Omental fat pad (tissue), 4 donors: ENCODE data around the gene ACAP1. TPM values are rescaled to one million over a fixed set of nuclear protein-coding genes. Genes with fewer than 3 reads are reported as not detected.
A peak's percentile ranks its signal among the peaks of the same experiment; 100 is the strongest.

Experiments
- ATAC-seq: fragments of 150-250 bp; one replicate; pipeline ENCODE4 v1.9.1; 2016; ENCODE audit warnings: mild to moderate bottlenecking, moderate library complexity; ENCODE audit not compliant: low FRiP score
- DNase-seq: peaks from one replicate; pipeline ENCODE4 v3.0.0-alpha.2; 2019; ENCODE audit warnings: low spot score
- total RNA-seq, 4 donors: library from RNA; depleted of rRNA; stranded (reverse); fragments of >200 nt; gene quantifications; one replicate each; pipeline ENCODE4 v1.1.0, GENCODE V29; 2016
- TF ChIP-seq, protein P1 (sequence below), 3 donors: fragments of 450-650 bp; IDR thresholded peaks; one replicate each; pipeline ENCODE4 v1.5.1; 2016 to 2017; ENCODE audit warnings: antibody characterized with exemption in 3 of 3, mild to moderate bottlenecking in 3 of 3, moderate library complexity in 2 of 3

Gene ACAP1
- total RNA-seq, 4 donors from 2014 or later: 3.3 to 13.1 (median 8.1) TPM

DNA sequence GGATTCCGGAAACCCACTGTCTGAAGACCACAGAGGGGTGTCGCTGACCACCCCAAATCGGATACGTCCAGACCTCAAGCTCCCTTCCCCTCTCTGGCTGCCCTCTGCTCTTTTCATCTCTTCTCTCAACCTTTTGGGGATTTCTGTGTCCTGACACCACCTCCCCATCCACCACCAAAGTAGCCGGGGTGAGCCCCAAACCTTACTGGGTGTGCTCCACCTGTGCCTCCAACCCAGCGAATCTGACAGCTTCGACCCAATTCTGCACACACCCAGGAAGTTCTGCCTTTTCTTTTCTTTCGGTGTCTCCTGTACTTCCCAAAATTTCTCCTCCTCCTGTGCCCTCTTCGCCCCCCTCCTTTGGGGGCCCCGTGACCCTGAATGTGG, 16.2 kb downstream of the ACAP1 start:
- no peak for ATAC-seq
- DNase-seq: no peak
- TF ChIP-seq, protein P1, sequence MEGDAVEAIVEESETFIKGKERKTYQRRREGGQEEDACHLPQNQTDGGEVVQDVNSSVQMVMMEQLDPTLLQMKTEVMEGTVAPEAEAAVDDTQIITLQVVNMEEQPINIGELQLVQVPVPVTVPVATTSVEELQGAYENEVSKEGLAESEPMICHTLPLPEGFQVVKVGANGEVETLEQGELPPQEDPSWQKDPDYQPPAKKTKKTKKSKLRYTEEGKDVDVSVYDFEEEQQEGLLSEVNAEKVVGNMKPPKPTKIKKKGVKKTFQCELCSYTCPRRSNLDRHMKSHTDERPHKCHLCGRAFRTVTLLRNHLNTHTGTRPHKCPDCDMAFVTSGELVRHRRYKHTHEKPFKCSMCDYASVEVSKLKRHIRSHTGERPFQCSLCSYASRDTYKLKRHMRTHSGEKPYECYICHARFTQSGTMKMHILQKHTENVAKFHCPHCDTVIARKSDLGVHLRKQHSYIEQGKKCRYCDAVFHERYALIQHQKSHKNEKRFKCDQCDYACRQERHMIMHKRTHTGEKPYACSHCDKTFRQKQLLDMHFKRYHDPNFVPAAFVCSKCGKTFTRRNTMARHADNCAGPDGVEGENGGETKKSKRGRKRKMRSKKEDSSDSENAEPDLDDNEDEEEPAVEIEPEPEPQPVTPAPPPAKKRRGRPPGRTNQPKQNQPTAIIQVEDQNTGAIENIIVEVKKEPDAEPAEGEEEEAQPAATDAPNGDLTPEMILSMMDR (IDR thresholded peaks at IDR 0.05): no peak

DNA sequence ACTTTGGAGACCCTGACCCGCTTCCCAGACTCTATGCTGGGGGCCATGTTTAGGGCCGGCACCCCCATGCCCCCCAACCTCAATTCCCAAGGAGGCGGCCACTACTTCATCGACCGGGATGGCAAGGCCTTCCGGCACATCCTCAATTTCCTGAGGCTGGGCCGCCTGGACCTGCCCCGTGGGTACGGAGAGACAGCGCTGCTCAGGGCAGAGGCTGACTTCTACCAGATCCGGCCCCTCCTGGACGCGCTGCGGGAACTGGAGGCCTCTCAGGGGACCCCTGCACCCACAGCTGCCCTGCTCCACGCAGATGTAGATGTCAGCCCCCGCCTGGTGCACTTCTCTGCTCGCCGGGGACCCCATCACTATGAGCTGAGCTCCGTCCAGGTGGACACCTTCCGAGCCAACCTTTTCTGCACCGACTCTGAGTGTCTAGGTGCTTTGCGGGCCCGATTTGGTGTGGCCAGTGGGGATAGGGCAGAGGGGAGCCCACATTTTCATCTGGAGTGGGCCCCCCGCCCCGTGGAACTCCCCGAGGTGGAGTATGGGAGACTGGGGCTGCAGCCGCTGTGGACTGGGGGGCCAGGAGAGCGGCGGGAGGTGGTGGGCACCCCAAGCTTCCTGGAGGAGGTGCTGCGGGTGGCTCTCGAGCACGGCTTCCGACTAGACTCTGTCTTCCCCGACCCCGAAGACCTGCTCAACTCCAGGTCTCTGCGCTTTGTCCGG, 16.7 kb downstream of the ACAP1 start:
- DNase-seq (no peak), ATAC-seq (no peak)
- TF ChIP-seq, protein P1 (IDR thresholded peaks at IDR 0.05): no peak

DNA sequence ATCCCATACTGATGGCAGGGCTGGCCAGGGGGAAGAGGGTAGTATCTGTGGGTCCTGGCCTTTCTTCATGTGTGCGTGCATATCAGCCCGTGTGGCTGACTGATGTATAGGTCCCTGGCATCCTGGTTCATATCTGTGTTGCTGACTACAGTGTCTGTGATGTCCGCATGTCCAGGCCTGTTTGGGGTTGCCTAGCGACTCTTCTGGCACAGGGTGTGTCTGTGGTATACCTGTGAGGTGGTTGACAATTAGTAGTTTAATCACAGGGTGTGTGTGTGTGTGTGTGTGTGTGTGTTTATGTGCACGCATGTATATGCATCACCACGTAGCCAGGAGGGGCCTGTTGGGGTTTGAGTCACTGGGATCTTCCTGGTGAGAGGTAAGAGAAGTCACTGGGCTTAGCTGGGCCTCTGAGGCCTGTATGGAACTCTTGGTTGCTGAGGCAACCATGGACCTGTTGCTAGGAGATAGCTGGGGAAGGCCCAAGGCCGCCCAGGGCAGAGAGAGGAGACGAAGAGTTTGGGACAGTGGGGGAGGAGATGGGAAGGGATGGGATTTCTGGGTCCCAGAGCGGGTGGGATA, 18.0 kb downstream of the ACAP1 start:
- DNase-seq: no peak
- ATAC-seq: no peak
- TF ChIP-seq, protein P1 (IDR thresholded peaks at IDR 0.05): no peak

DNA sequence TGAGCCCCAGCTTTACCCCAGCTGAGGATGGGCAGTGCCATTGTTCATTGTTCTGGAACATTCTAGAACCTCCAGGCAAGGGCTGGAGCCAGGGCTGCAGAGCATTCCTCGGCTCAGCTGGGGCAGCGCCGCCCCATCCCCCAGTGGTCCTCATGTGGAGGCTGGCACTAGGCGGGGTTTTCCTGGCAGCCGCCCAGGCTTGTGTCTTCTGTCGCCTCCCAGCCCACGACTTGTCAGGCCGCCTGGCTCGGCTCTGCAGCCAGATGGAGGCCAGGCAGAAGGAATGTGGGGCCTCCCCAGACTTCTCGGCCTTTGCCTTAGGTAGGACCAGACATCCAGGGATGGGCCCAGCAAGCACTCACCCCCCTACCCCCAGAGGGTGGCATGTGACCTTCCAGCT, 18.7 kb downstream of the ACAP1 start, which contains the start of gene TMEM95:
TSS of gene TMEM95 (plus strand) at position 104 of the 400 bp plus-strand sequence. CDS start at position 153, 49 bp downstream.
- TF ChIP-seq, protein P1 (IDR thresholded peaks at IDR 0.05): no peak
- ATAC-seq: no peak
- no peak for DNase-seq

DNA sequence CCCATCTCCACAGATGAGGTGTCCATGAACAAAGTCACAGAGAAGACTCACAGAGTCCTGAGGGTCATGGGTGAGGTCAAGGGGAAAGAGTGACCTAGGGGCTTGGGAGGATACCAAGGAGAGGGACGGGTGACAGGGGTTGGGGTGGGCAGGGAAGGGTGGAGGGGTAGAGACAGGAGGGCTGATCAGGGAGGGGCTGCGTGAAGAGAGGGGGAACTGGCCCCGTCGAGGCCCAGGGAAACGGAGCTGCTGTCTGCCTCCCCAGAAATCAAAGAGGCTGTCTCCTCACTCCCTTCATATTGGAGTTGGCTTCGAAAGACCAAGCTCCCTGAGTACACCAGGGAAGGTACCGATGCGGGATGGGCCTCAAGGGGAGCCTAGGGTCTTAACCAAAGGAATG, 19.2 kb downstream of the ACAP1 start:
- no peak for ATAC-seq
- DNase-seq: no peak
- TF ChIP-seq, protein P1 (IDR thresholded peaks at IDR 0.05): no peak

DNA sequence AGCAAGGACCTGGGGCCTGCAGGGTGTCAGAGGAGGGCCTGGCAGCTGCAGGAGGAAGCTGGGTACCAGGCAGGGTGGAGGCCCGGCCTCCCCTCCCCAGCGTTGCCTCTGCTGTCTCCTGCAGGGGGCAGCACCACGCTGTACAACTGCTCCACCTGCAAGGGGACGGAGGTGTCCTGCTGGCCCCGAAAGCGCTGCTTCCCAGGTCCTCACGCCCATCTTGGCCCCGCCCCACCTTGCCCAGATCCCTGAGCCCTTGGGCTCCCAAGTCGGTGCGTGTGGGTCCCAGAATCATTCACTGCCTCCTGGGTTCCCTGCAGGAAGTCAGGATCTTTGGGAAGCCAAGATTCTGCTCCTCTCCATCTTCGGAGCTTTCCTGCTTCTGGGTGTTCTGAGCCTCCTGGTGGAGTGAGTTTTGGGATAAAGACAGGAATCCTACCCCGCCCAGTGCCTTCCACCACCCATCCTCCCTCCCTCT, 19.8 kb downstream of the ACAP1 start:
- ATAC-seq (peak; percentile 52), DNase-seq (peak; percentile 80)
- TF ChIP-seq, protein P1 (IDR thresholded peaks at IDR 0.05): peak in 1 of 3 donors; percentile 71

DNA sequence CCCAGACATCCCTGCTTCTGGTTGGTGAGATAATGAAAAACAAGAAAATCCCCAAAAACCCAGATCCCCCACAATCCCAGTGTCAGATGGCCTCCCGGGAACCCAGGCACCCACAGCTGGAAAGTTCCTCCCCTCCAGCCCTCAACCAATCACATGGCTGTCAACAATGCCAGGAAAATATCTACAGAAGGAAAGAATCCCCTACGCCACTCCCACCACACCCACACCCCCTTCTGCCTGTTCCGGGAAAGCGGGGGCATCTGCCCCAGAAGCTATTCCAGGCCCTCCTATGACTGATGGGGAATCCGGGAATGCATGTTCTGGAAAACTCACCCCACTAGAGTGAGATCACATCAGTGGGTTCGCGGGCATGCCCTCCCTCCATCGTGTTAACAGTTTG, 20.4 kb downstream of the ACAP1 start:
- TF ChIP-seq, protein P1 (IDR thresholded peaks at IDR 0.05): no peak
- DNase-seq (no peak), ATAC-seq (peak; percentile 55)
